NCI-H2196 (cell line): ENCODE results near the gene BRICD5.

Experiments used
- DNase-seq: peaks from one replicate; lab custom pipeline; 2025; ENCODE audit not compliant: unreplicated experiment; lab: John Stamatoyannopoulos, UW

The BRICD5 gene

GRCh38 chr16:2183671-2184070, 27.0 kb downstream of the BRICD5 start:
- DNase-seq, result no peak

GRCh38 chr16:2181952-2182351, 28.7 kb downstream of the BRICD5 start:
- DNase-seq, result no peak

GRCh38 chr16:2180962-2181923, 29.4 kb downstream of the BRICD5 start:
- no peak for DNase-seq

GRCh38 chr16:2180461-2180860, 30.2 kb downstream of the BRICD5 start:
- DNase-seq, result no peak

GRCh38 chr16:2179576-2179975, 31.1 kb downstream of the BRICD5 start:
- no peak for DNase-seq

GRCh38 chr16:2179107-2179501, 31.6 kb downstream of the BRICD5 start:
- no peak for DNase-seq

GRCh38 chr16:2178321-2179106, 32.1 kb downstream of the BRICD5 start:
- DNase-seq, result no peak

GRCh38 chr16:2177561-2177960, 33.1 kb downstream of the BRICD5 start:
- DNase-seq, result no peak

GRCh38 chr16:2177101-2177500, 33.6 kb downstream of the BRICD5 start:
- no peak for DNase-seq

- no peak for DNase-seq
These were observed 34.6 kb downstream of the BRICD5 start for GRCh38 chr16:2176047-2176446.

GRCh38 chr16:2175454-2175853, 35.2 kb downstream of the BRICD5 start:
- DNase-seq, result no peak

GRCh38 chr16:2174396-2175131, 36.1 kb downstream of the BRICD5 start:
- no peak for DNase-seq

GRCh38 chr16:2173916-2174315, 36.7 kb downstream of the BRICD5 start:
- DNase-seq, result no peak

- no peak for DNase-seq
These were observed 37.3 kb downstream of the BRICD5 start for GRCh38 chr16:2173366-2173765.

GRCh38 chr16:2172688-2173335, 37.9 kb downstream of the BRICD5 start:
- DNase-seq, result no peak

GRCh38 chr16:2171601-2172178, 39.0 kb downstream of the BRICD5 start:
- DNase-seq, result no peak

- no peak for DNase-seq
These were observed 39.9 kb downstream of the BRICD5 start for GRCh38 chr16:2170587-2171435.

GRCh38 chr16:2170080-2170479, 40.6 kb downstream of the BRICD5 start:
- DNase-seq, result no peak

GRCh38 chr16:2167068-2167638, 43.5 kb downstream of the BRICD5 start:
- no peak for DNase-seq
